Trophoblast cell (in vitro differentiated cells and primary cell): ENCODE measurements around the gene C12orf42.

ENCODE experiments used
- DNase-seq, 2 donors: peaks; one replicate each; pipeline ENCODE4 v3.0.0-alpha.2; 2016
- H2AFZ ChIP-seq: 2 replicates; pipeline ENCODE4 v1.6.1; 2013; ENCODE audit warnings: low read length, moderate library complexity, mild to moderate bottlenecking; ENCODE audit not compliant: insufficient read depth, poor library complexity
- H2AK5ac ChIP-seq: 2 replicates; pipeline ENCODE4 v1.6.1; 2013; ENCODE audit warnings: mild to moderate bottlenecking, low read length
- H2BK120ac ChIP-seq: 2 replicates; pipeline ENCODE4 v1.6.1; 2013; ENCODE audit warnings: low read length, mild to moderate bottlenecking, moderate library complexity; ENCODE audit not compliant: insufficient read depth, poor library complexity
- H2BK12ac ChIP-seq: 2 replicates; pipeline ENCODE4 v1.6.1; 2013; ENCODE audit warnings: mild to moderate bottlenecking, low read length, moderate library complexity
- H2BK5ac ChIP-seq: 2 replicates; pipeline ENCODE4 v1.6.1; 2013; ENCODE audit warnings: low read length, low read depth, moderate library complexity, mild to moderate bottlenecking; ENCODE audit not compliant: poor library complexity
- H3K14ac ChIP-seq: 2 replicates; pipeline ENCODE4 v1.6.1; 2013; ENCODE audit warnings: mild to moderate bottlenecking, low read length
- H3K18ac ChIP-seq: 2 replicates; pipeline ENCODE4 v1.6.1; 2013; ENCODE audit warnings: mild to moderate bottlenecking, low read length
- H3K23ac ChIP-seq: 2 replicates; pipeline ENCODE4 v1.6.1; 2013; ENCODE audit warnings: low read length
- H3K27ac ChIP-seq: 2 replicates; pipeline ENCODE4 v1.5.1; 2013; ENCODE audit warnings: low read depth, mild to moderate bottlenecking, inconsistent platforms, low read length, moderate library complexity
- H3K27me3 ChIP-seq: 2 replicates; pipeline ENCODE4 v1.6.1; 2013; ENCODE audit warnings: inconsistent platforms, mild to moderate bottlenecking, low read length, moderate library complexity; ENCODE audit not compliant: insufficient read depth
- H3K36me3 ChIP-seq, 2 experiments: 1 replicate in 1 of 2; 2 replicates in 1 of 2; pipeline ENCODE4 v1.6.1; 2013; ENCODE audit warnings: low read length in 2 of 2, mild to moderate bottlenecking in 2 of 2, moderate library complexity in 1 of 2; ENCODE audit not compliant: insufficient read depth in 2 of 2, control insufficient read depth in 1 of 2
- H3K4ac ChIP-seq: 2 replicates; pipeline ENCODE4 v1.6.1; 2013; ENCODE audit warnings: low read depth, mild to moderate bottlenecking, low read length, moderate library complexity
- H3K4me1 ChIP-seq, 2 experiments: 1 replicate in 1 of 2; 2 replicates in 1 of 2; pipeline ENCODE4 v1.6.1; 2013; ENCODE audit warnings: low read length in 2 of 2, mild to moderate bottlenecking in 2 of 2, moderate library complexity in 1 of 2; ENCODE audit not compliant: insufficient read depth in 2 of 2, control insufficient read depth in 1 of 2
- H3K4me2 ChIP-seq: 2 replicates; pipeline ENCODE4 v1.6.1; 2013; ENCODE audit warnings: inconsistent platforms, mild to moderate bottlenecking, low read length, moderate library complexity
- H3K4me3 ChIP-seq: 2 replicates; pipeline ENCODE4 v1.5.1; 2013; ENCODE audit warnings: mild to moderate bottlenecking, low read depth, low read length, inconsistent platforms
- H3K79me1 ChIP-seq: one replicate; pipeline ENCODE4 v1.6.1; 2013; ENCODE audit warnings: low read length
- H3K79me2 ChIP-seq: 2 replicates; pipeline ENCODE4 v1.6.1; 2013; ENCODE audit warnings: low read length, mild to moderate bottlenecking; ENCODE audit not compliant: control insufficient read depth, insufficient read depth, poor library complexity
- H3K9ac ChIP-seq: 2 replicates; pipeline ENCODE4 v1.6.1; 2013; ENCODE audit warnings: mild to moderate bottlenecking, low read length
- H3K9me3 ChIP-seq: 2 replicates; pipeline ENCODE4 v1.6.1; 2013; ENCODE audit warnings: low read depth, mild to moderate bottlenecking, control low read depth, inconsistent platforms, low read length; ENCODE audit not compliant: insufficient read depth
- H4K12ac ChIP-seq: 2 replicates; pipeline ENCODE4 v1.6.1; 2013; ENCODE audit warnings: low read depth, mild to moderate bottlenecking, low read length, moderate library complexity
- H4K8ac ChIP-seq: 2 replicates; pipeline ENCODE4 v1.6.1; 2013; ENCODE audit warnings: low read depth, mild to moderate bottlenecking, low read length, moderate library complexity
- H4K91ac ChIP-seq: one replicate; pipeline ENCODE4 v1.6.1; 2013; ENCODE audit warnings: low read depth, mild to moderate bottlenecking, low read length, moderate library complexity
- WGBS: extraction: QIAGEN DNeasy Blood & Tissue Kit; methylation state at CpG from one replicate; pipeline ENCODE4 v1.1.7; 2013; ENCODE audit warnings: missing lambda C conversion rate; ENCODE audit not compliant: insufficient read length, insufficient coverage; ENCODE audit errors: extremely low coverage; 5-methylcytosine and 5-hydroxymethylcytosine counted together

C12orf42 gene

DNA sequence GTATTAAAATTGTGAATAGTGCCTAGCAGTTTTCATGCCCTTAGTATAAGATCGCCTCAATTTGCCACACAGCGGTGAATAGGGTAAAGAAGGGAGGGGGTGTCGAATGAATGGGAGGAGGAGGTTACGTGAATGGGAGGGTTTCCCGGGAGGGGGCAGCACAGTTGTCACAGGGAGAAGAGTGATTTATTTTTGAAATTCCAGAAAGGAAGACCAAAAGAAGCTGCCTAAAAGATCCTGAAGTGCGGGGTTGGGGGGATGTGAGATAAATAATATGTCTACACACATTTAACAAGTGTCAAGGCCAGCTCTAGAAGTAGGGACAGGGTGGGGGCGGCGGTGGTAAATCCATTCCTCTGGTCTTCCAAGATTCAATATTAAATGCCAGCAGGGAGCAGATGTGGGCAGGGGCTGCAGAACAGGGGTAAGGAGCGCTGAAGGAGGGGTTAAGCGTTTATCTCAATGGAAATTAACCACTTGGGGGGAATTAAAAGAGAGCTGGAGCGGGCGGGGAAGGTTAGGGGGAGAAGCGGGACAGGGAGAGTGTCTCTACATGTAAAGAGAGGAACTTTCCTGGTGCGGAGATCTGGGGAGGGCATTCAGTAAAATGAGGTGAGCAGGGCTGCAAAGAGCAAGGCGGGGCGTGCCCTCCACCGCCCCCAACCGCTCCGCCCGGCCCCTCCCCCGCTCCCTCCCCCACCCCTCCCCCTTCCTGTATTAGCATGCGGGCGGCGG lies 867 bp downstream of the C12orf42 start:
- no peak overlapping the region for H2BK5ac ChIP-seq
- H3K79me2 ChIP-seq: no peaks in the 10 kb centered on the region
- peak overlapping the region; percentile 63 for H3K4me2 ChIP-seq
- H3K9me3 ChIP-seq: peaks cover 2% of the 10 kb centered on the region
- no CpG with 5 or more reads among the region's 24 CpGs for WGBS
- no peak overlapping the region for H2AFZ ChIP-seq
- no peak overlapping the region for H3K9ac ChIP-seq
- no peak overlapping the region for H3K23ac ChIP-seq
- no peaks in the 10 kb centered on the region for H3K79me1 ChIP-seq
- no peak overlapping the region for H4K12ac ChIP-seq
- no peak for DNase-seq
- no peak overlapping the region for H3K18ac ChIP-seq
- no peak overlapping the region for H4K91ac ChIP-seq
- no peak overlapping the region for H2BK120ac ChIP-seq
- H3K4me3 ChIP-seq: peak overlapping the region; percentile 54
- no peaks in the 10 kb centered on the region for H3K36me3 ChIP-seq
- H4K8ac ChIP-seq: no peak overlapping the region
- H3K14ac ChIP-seq: no peak overlapping the region
- H2BK12ac ChIP-seq: no peak overlapping the region
- H3K4ac ChIP-seq: no peak overlapping the region
- peaks cover 11% of the 10 kb centered on the region for H3K27me3 ChIP-seq
- peaks cover 0 to 4% of the 10 kb centered on the region in 2 experiments for H3K4me1 ChIP-seq
- H2AK5ac ChIP-seq: no peak overlapping the region
- H3K27ac ChIP-seq: no peak overlapping the region

DNA sequence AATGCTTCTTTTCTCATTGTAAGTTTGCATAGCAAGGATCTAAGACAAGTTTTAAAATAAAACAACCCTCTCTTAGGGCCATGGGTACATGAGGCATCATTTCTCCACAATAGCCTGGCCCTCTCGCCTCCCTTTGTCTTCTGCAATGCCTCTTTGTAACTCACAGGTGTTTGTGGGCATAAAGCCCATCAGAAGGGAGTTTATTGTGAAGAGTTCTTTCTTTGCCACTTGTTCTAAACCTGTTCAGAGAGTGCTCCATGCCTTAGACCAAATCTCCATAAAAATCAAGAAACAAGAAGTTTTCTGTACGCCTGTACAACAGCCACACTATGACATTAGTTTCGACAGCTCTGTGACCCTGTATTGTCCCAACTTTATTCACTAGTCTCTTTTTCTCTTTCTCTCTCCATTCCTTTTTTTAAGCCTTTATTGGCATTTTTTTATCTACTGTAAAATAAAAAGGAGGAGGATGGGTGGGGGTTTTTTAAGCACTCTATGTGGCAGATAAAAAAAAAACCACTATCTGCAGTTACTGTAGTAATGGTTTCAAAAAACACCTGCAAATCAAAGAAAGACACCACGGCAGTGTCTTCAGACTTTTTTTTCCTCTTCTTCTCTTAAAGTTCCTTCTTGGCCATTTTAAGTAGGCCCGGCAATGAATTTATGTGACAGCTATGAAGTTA lies 1.6 kb downstream of the C12orf42 start:
- H3K79me2 ChIP-seq: no peaks in the 10 kb centered on the region
- peaks cover 0 to 4% of the 10 kb centered on the region in 2 experiments for H3K4me1 ChIP-seq
- H3K4ac ChIP-seq: no peak overlapping the region
- no peak overlapping the region for H3K27ac ChIP-seq
- H3K79me1 ChIP-seq: no peaks in the 10 kb centered on the region
- no peak overlapping the region for H4K12ac ChIP-seq
- H2BK5ac ChIP-seq: no peak overlapping the region
- WGBS: no CpG with 5 or more reads among the region's 5 CpGs
- no peak overlapping the region for H2BK12ac ChIP-seq
- H2AK5ac ChIP-seq: no peak overlapping the region
- H3K9me3 ChIP-seq: peaks cover 2% of the 10 kb centered on the region
- no peaks in the 10 kb centered on the region for H3K36me3 ChIP-seq
- H3K14ac ChIP-seq: no peak overlapping the region
- peaks cover 11% of the 10 kb centered on the region for H3K27me3 ChIP-seq
- H3K4me3 ChIP-seq: no peak overlapping the region
- no peak overlapping the region for H3K4me2 ChIP-seq
- no peak overlapping the region for H2AFZ ChIP-seq
- H3K9ac ChIP-seq: no peak overlapping the region
- no peak overlapping the region for H2BK120ac ChIP-seq
- no peak overlapping the region for H4K91ac ChIP-seq
- no peak for DNase-seq
- no peak overlapping the region for H3K23ac ChIP-seq
- no peak overlapping the region for H4K8ac ChIP-seq
- H3K18ac ChIP-seq: no peak overlapping the region

DNA sequence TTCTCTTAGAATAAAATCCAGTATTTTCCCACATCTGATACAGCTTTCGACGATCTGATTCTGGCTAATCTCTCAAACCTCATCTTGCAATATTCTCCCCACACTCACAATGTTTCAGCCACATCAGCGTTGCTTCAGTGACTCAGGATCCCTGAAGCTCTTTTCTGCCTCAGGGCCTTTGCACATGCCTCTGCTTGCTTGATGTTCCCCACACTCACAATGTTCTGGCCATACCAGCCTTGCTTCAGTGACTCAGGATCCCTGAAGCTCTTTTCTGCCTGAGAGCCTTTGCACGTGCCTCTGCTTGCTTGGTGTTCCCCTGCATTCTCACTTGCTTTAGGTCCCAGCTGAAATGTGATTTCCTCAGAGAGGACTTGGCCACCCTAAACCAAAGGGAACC lies 2.6 kb downstream of the C12orf42 start:
- H2AK5ac ChIP-seq: no peak overlapping the region
- no peak overlapping the region for H3K4ac ChIP-seq
- DNase-seq: peak; percentile 95 to 98
- no peak overlapping the region for H2BK120ac ChIP-seq
- peaks cover 2% of the 10 kb centered on the region for H3K9me3 ChIP-seq
- H3K14ac ChIP-seq: no peak overlapping the region
- no peak overlapping the region for H3K4me2 ChIP-seq
- no peaks in the 10 kb centered on the region for H3K36me3 ChIP-seq
- no peak overlapping the region for H3K23ac ChIP-seq
- H4K91ac ChIP-seq: no peak overlapping the region
- no peak overlapping the region for H3K18ac ChIP-seq
- no peaks in the 10 kb centered on the region for H3K79me2 ChIP-seq
- no peak overlapping the region for H4K12ac ChIP-seq
- H2AFZ ChIP-seq: no peak overlapping the region
- no peak overlapping the region for H2BK5ac ChIP-seq
- peaks cover 11% of the 10 kb centered on the region for H3K27me3 ChIP-seq
- no CpG with 5 or more reads among the region's 4 CpGs for WGBS
- no peak overlapping the region for H2BK12ac ChIP-seq
- no peak overlapping the region for H4K8ac ChIP-seq
- no peaks in the 10 kb centered on the region for H3K79me1 ChIP-seq
- H3K4me3 ChIP-seq: no peak overlapping the region
- H3K4me1 ChIP-seq: peaks cover 0 to 4% of the 10 kb centered on the region in 2 experiments
- no peak overlapping the region for H3K27ac ChIP-seq
- no peak overlapping the region for H3K9ac ChIP-seq

DNA sequence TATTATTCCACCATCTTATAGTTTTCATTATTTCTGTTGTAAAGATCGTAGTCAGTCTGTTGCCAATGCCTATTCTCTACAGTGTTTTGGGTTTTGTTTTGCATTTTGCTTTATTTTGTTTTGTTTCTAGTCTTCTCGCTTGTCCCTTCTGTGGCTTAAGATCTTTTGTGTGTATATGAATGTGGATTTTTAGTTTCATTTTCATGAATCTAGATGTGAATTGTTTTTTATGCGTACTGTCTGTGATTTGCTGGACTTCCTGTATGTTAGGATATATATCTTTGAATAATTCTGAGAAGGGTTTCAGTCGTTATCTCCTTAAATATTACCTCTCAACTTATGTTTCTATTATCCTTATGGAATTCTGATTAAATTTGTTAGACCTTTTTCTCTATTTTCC lies 13.4 kb downstream of the C12orf42 start:
- no peak overlapping the region for H3K4me2 ChIP-seq
- H3K9me3 ChIP-seq: no peaks in the 10 kb centered on the region
- H4K12ac ChIP-seq: no peak overlapping the region
- H3K18ac ChIP-seq: no peak overlapping the region
- H2BK12ac ChIP-seq: no peak overlapping the region
- WGBS: no CpG with 5 or more reads among the region's 4 CpGs
- H3K27me3 ChIP-seq: no peaks in the 10 kb centered on the region
- no peak overlapping the region for H3K4ac ChIP-seq
- H2AFZ ChIP-seq: no peak overlapping the region
- H3K9ac ChIP-seq: no peak overlapping the region
- no peak overlapping the region for H4K91ac ChIP-seq
- H2BK120ac ChIP-seq: no peak overlapping the region
- H4K8ac ChIP-seq: no peak overlapping the region
- H3K4me1 ChIP-seq: no peaks in the 10 kb centered on the region
- DNase-seq: no peak
- H3K23ac ChIP-seq: no peak overlapping the region
- no peaks in the 10 kb centered on the region for H3K79me1 ChIP-seq
- no peak overlapping the region for H3K4me3 ChIP-seq
- no peak overlapping the region for H2BK5ac ChIP-seq
- H3K79me2 ChIP-seq: no peaks in the 10 kb centered on the region
- no peak overlapping the region for H2AK5ac ChIP-seq
- no peak overlapping the region for H3K27ac ChIP-seq
- no peaks in the 10 kb centered on the region for H3K36me3 ChIP-seq
- no peak overlapping the region for H3K14ac ChIP-seq
